ENCODE results near the gene JPT1.
"Not testable (repeated sequence)": the region's sequence is repeated elsewhere in the genome, so short reads cannot be mapped to it uniquely, and the experiment has no call there.

JPT1 gene, protein sequence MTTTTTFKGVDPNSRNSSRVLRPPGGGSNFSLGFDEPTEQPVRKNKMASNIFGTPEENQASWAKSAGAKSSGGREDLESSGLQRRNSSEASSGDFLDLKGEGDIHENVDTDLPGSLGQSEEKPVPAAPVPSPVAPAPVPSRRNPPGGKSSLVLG

DNA sequence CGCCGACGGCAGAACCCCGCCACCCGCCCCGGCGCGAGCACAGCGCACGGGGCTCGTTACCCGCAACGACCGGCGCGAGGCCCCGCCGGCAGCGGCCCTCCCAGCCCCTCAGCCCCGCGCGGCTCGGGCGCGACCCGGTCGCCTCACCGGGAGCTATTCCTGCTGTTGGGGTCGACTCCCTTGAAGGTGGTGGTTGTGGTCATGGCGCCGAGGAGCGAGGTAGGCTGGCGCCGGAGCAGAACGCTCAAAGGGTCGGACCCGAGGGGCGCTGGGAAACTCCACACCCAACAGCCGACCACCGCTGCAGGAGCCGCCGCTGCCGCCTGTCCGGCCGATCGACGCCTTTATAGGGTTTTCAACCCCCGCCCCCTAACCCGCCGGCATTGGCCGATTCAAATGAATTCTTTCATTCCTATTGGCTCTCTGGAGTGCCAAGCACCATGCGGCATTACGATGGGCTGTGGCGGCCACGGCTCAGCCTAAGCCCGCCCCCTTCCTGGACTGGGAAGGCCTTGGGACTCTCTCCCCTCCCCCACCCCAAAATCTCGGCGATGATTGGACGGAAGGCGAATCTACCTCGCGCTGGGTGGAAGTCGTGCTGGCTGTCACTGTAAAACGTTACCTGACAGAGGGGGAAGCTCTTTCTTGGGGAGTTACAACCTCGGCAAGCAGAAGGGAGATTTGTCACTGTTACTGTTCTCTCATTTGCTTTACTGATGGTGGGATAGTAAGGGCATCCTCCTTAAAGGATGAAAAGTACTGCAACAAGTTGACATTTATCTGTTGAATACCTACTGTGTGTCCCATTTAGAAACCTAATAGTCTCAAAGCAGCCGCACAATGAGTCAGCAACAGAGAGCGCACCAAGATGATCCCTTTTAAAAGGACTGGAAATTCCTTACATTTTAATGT, at the start of gene JPT1:
JPT1 (minus strand) TSS at position 318 of the 912 bp plus-strand sequence; CDS start at position 203, 115 bp downstream.
- peak; percentile 93 to 98 (median 96) for DNase-seq

DNA sequence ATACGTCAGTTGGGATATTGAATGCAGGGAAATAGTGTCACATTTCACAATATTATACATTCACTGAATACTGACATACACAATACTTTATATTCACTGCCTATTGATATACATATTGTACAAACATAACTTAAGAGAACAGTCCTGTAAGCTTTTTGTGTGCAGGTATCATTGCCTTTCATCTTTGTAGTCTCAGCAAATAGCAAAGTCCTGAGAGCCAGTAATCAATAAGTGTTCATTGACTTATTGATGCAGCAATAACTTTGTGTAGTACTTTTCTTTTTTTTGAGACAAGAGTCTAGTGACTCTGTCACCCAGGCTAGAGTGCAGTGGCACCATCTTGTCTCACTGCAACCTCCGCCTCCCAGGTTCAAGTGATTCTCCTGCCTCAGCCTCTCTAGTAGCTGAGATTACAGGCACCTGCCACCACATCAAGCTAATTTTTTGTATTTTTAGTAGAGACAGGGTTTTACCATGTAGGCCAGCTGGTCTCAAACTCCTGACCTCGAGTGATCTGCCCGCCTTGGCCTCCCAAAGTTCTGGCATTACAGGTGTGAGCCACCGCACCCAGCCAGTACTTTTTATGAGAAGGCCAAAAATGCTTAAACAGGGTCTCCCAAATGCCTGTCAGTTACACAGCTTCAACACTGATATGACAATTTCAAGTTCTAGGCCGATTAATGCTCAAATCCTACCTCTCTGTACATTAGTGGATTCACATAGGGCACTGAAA, 45.7 kb upstream of the JPT1 start:
- no peak for DNase-seq

DNA sequence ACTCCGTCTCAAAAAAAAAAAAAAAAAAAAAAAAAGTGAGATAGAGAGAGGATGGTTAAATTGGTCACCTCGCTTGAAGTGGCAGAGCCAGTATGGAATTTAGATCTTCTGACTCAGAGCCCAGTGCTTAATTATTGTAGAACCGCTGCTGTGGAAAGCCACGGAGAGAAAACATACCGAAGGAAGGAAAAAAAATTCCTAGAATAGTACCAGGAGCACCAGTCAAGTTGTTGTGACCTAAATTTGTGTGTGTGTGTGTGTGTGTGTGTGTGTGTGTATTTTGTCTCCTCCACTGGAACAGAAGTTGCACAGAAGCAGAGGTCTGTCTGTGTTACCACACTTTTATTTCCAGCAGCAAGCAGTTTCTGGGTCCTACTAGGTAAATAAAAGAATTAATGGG, 40.6 kb upstream of the JPT1 start:
- DNase-seq: no peak

GRCh38 chr17:75191584-75191983, 37.3 kb upstream of the JPT1 start:
- no peak for DNase-seq

- DNase-seq: no peak
Observed at GRCh38 chr17:75188614-75189013, 34.3 kb upstream of the JPT1 start.

DNA sequence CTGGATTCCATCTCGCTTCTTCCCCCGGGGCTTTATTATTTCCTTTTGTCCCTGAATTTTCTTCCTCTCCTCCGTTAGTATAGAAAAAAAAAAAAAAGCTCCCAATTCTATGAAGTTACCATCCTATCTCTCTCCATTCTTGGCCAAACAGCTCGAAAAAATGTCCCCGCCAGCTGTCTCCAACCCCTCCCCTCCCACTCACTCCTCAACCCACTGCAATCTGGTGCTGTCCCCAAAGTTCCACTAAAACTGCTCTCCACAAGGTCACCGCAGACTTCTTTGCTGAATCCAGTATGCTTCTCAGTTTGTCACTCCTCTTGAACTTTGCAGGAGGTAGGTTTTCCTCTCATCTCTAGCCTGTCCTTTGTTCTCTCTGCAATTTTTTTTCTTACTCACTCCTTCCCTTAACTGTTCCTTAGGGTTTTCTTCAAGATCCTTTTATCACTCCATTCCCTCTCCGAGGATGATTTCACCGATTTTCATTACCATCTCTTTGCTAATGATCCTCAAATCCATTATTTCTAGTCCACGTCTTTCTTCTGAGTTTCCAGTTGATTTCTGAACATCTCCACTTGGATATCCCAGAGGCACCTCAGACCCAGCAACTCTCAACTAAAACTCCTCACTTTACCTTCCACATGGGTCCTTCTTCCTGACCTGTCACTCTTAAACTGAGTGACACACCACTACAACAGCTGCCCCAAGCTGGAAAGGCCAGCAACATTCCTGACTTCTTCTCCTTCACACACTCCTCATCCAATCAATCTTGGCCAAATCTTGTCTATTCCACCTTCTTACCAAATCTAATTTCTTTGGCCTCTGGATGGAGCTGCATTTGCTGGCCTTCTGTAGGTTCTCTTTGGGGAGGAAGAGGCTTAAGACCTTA, 29.9 kb upstream of the JPT1 start:
- DNase-seq: no peak

GRCh38 chr17:75182569-75183436, 28.5 kb upstream of the JPT1 start, which contains the start of gene SUMO2:
Gene SUMO2, minus strand, starts transcription at chr17:75182959. Its CDS starts 125 bp downstream, at chr17:75182834.
- DNase-seq: peak; percentile 90 to 96 (median 92)

DNA sequence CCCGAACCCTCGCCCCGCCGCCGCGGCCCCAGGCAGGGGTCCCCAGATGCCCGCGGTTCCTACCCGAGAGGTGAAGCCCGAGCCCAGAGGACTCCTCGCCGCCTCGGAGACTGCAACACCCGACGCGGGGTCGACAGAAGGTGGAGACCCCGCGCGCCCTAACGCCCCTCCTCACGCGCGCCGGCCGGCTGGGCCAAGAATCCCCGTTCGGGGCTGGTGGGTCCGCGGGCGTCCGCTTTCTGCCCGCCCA, 27.9 kb upstream of the JPT1 start:
- peak in 2 of 6 experiments; percentile 47 to 77 for DNase-seq

- DNase-seq: peak; percentile 34 to 67 (median 48)
Observed at GRCh38 chr17:75181608-75182318, 27.5 kb upstream of the JPT1 start.

GRCh38 chr17:75181110-75181509, 26.8 kb upstream of the JPT1 start:
- peak in 1 of 6 experiments; percentile 8 for DNase-seq

DNA sequence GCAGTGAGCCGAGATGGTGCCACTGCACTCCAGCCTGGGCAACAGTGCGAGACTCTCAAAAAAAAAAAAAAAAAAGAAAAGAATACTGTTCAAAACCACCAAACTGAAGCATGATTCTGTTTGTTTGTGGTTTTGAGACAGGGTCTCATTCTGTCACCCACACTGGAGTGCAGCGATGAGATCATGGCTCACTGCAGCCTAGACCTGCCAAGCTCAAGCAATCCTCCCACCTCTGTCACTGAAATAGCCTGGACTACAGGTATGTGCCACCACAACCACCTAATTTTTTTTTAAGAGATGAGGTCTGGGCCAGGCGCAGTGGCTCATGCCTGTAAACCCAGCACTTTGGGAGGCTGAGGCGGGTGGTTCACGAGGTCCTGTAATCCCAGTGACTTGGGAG, 24.1 kb upstream of the JPT1 start:
- DNase-seq: no peak

- no peak for DNase-seq
Observed at GRCh38 chr17:75176625-75177024, 22.3 kb upstream of the JPT1 start.

- DNase-seq: no peak
Observed at GRCh38 chr17:75174996-75175395, 20.7 kb upstream of the JPT1 start.

- no peak for DNase-seq
Observed at GRCh38 chr17:75173526-75173925, 19.2 kb upstream of the JPT1 start.

- DNase-seq: no peak
Observed at GRCh38 chr17:75168998-75169397, 14.7 kb upstream of the JPT1 start.

- not testable (repeated sequence) for DNase-seq
Observed at GRCh38 chr17:75164606-75165005, 10.3 kb upstream of the JPT1 start.

GRCh38 chr17:75163074-75163473, 8.8 kb upstream of the JPT1 start:
- no peak for DNase-seq

- DNase-seq: no peak
Observed at GRCh38 chr17:75160211-75160610, 5.9 kb upstream of the JPT1 start.

- no peak for DNase-seq
Observed at GRCh38 chr17:75159196-75160031, 5.1 kb upstream of the JPT1 start.

DNA sequence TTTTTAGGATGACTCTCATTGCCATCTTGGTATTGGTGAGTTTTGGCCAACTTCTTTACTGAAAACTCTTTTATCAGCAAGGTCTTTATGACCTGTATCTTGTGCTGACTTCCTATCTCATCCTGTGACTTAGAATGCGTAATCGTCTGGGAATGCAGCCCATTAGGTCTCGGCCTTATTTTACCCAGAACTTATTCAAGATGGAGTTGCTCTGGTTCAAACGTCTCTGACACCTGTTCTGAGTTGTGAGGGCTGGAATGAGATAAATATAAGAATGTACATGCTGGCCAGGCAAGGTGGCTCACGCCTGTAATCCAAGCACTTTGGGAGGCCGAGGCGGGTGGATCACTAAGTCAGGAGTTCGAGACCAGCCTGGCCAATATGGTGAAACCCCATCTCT, 4.2 kb upstream of the JPT1 start:
- not testable (repeated sequence) for DNase-seq

Data from stimulated activated naive CD4-positive, alpha-beta T cell (primary cell).